GM12873 (cell line): ENCODE results near the gene ADIPOR2.

Experiments used
- CTCF ChIP-seq: IDR thresholded peaks from 2 replicates; pipeline ENCODE4 v1.5.1; 2012; ENCODE audit warnings: low read depth, mild to moderate bottlenecking, moderate library complexity, low read length, control low read depth; ENCODE audit not compliant: insufficient read depth; ENCODE audit errors: missing control alignments

The ADIPOR2 gene

GRCh38 chr12:1646569-1647284 lies 44.1 kb upstream of the ADIPOR2 start:
- no peak for TF ChIP-seq CTCF

- TF ChIP-seq CTCF: no peak
These were observed 43.6 kb upstream of the ADIPOR2 start for GRCh38 chr12:1647285-1647669.

- no peak for TF ChIP-seq CTCF
These were observed 40.5 kb upstream of the ADIPOR2 start for GRCh38 chr12:1650260-1650977.

- no peak for TF ChIP-seq CTCF
These were observed 39.9 kb upstream of the ADIPOR2 start for GRCh38 chr12:1650978-1651361.

GRCh38 chr12:1651946-1652345 lies 38.9 kb upstream of the ADIPOR2 start:
- TF ChIP-seq CTCF: no peak

GRCh38 chr12:1655225-1655788 lies 35.6 kb upstream of the ADIPOR2 start:
- TF ChIP-seq CTCF: no peak

GRCh38 chr12:1656902-1657301 lies 34.0 kb upstream of the ADIPOR2 start:
- no peak for TF ChIP-seq CTCF
